Measurements from ENCODE around the gene MXD4.

The MXD4 gene

GRCh38 chr4:2289955-2290333 is 28.0 kb upstream of the MXD4 start:
- no peak for ATAC-seq (ENCODE audit: low read depth)
- TF ChIP-seq CTCF (IDR thresholded peaks at IDR 0.05; ENCODE audit: poor library complexity, severe bottlenecking), result no peak
- Histone ChIP-seq H3K4me3 (ENCODE audit: severe bottlenecking) (no peak overlapping the region), H3K9me3 (ENCODE audit: severe bottlenecking) (no peaks in the 10 kb centered on the region), H3K36me3 (ENCODE audit: low read depth) (no peaks in the 10 kb centered on the region), H3K4me1 (ENCODE audit: insufficient read depth, poor library complexity, severe bottlenecking) (no peaks in the 10 kb centered on the region), H3K27me3 (ENCODE audit: insufficient read depth, poor library complexity, severe bottlenecking) (no peaks in the 10 kb centered on the region), H3K27ac (ENCODE audit: poor library complexity, severe bottlenecking) (no peak overlapping the region)
- no peak for DNase-seq (ENCODE audit: low spot score)

DNA sequence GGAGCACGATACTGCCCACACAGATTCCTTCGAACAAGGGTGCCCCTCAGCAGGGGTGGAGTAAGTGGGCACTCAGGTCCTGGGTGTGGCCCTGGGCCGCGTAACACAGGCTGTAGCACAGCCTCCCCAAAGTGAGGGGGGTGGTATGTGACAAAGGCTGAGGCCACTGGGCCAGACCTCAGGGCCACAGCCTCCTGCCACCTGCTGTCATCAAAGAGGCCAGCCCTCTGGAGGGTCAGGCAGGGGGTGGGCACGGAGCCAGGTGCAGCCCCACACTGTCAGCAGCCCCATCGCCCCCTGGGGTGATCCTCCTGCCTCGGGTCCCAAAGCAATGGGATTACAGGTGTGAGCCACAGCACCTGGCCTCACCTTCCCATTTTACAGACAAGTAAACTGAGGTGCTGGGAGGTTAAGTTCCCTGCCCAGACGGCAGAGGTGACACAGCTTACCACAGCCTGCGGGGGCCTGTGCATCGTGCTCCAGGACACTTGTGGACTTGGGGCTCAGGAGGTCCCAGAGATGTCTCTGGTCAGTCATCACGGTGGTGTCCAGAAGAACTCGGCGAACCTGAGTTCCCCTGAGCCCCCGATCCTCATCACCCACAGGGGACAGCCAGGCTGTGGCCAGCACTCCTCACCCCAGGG is 27.5 kb upstream of the MXD4 start:
- H3K27me3 ChIP-seq (ENCODE audit: insufficient read depth, poor library complexity, severe bottlenecking), result no peaks in the 10 kb centered on the region
- ATAC-seq (ENCODE audit: low read depth) (no peak), DNase-seq (ENCODE audit: low spot score) (no peak)
- H3K4me3 ChIP-seq (ENCODE audit: severe bottlenecking), result no peak overlapping the region
- H3K36me3 ChIP-seq (ENCODE audit: low read depth), result no peaks in the 10 kb centered on the region
- TF ChIP-seq CTCF (IDR thresholded peaks at IDR 0.05; ENCODE audit: poor library complexity, severe bottlenecking), result no peak
- H3K9me3 ChIP-seq (ENCODE audit: severe bottlenecking), result no peaks in the 10 kb centered on the region
- H3K4me1 ChIP-seq (ENCODE audit: insufficient read depth, poor library complexity, severe bottlenecking), result no peaks in the 10 kb centered on the region
- H3K27ac ChIP-seq (ENCODE audit: poor library complexity, severe bottlenecking), result no peak overlapping the region

GRCh38 chr4:2288051-2288541 is 26.2 kb upstream of the MXD4 start:
- no peak for TF ChIP-seq CTCF (IDR thresholded peaks at IDR 0.05; ENCODE audit: poor library complexity, severe bottlenecking)
- ATAC-seq (ENCODE audit: low read depth) (no peak), DNase-seq (ENCODE audit: low spot score) (peak; percentile 49)
- H3K4me3 ChIP-seq (ENCODE audit: severe bottlenecking), result no peak overlapping the region
- H3K27ac ChIP-seq (ENCODE audit: poor library complexity, severe bottlenecking), result no peak overlapping the region
- H3K4me1 ChIP-seq (ENCODE audit: insufficient read depth, poor library complexity, severe bottlenecking), result no peaks in the 10 kb centered on the region
- no peaks in the 10 kb centered on the region for H3K27me3 ChIP-seq (ENCODE audit: insufficient read depth, poor library complexity, severe bottlenecking)
- no peaks in the 10 kb centered on the region for H3K36me3 ChIP-seq (ENCODE audit: low read depth)
- H3K9me3 ChIP-seq (ENCODE audit: severe bottlenecking), result no peaks in the 10 kb centered on the region

GRCh38 chr4:2287594-2287915 is 25.6 kb upstream of the MXD4 start:
- Histone ChIP-seq H3K4me1 (ENCODE audit: insufficient read depth, poor library complexity, severe bottlenecking) (no peaks in the 10 kb centered on the region), H3K27ac (ENCODE audit: poor library complexity, severe bottlenecking) (no peak overlapping the region), H3K9me3 (ENCODE audit: severe bottlenecking) (no peaks in the 10 kb centered on the region), H3K4me3 (ENCODE audit: severe bottlenecking) (no peak overlapping the region), H3K27me3 (ENCODE audit: insufficient read depth, poor library complexity, severe bottlenecking) (no peaks in the 10 kb centered on the region), H3K36me3 (ENCODE audit: low read depth) (no peaks in the 10 kb centered on the region)
- TF ChIP-seq CTCF (IDR thresholded peaks at IDR 0.05; ENCODE audit: poor library complexity, severe bottlenecking), result no peak
- no peak for ATAC-seq (ENCODE audit: low read depth)
- peak; percentile 42 for DNase-seq (ENCODE audit: low spot score)

DNA sequence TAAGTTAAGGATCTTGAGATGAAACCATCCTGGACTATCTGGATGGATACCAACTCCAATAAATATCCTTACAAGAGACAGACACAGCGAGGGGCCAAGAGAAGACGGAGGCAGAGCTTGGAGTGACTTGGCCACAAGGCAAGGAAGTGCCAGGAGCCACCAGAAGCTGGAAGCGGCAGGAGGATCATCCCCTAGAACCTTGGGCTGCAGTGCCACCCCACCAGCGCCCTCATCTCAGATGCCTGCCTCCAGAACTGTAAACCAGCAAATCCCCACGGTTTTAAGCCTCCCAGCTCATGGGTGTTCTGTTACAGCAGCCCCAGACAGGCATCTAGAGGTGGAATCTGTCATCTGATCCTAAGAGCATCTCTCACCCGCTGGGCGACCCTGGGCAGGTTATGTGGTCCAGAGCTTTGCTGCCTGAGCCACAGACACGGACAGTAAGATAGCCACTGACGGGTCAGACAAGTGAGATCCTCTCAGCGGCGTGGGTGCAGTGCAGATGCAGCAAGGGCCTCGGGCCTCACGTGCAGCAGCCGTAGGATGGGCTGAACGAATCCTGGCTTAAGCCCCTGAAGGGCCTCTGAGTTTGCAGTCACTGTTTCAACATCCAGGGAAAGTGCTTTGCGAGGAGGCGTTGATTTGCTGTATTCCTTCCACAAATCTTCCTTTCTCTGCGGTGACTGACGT is 25.1 kb upstream of the MXD4 start:
- ATAC-seq (ENCODE audit: low read depth), result no peak
- Histone ChIP-seq H3K4me1 (ENCODE audit: insufficient read depth, poor library complexity, severe bottlenecking) (no peaks in the 10 kb centered on the region), H3K36me3 (ENCODE audit: low read depth) (no peaks in the 10 kb centered on the region), H3K9me3 (ENCODE audit: severe bottlenecking) (no peaks in the 10 kb centered on the region), H3K27me3 (ENCODE audit: insufficient read depth, poor library complexity, severe bottlenecking) (no peaks in the 10 kb centered on the region), H3K27ac (ENCODE audit: poor library complexity, severe bottlenecking) (no peak overlapping the region), H3K4me3 (ENCODE audit: severe bottlenecking) (no peak overlapping the region)
- no peak for TF ChIP-seq CTCF (IDR thresholded peaks at IDR 0.05; ENCODE audit: poor library complexity, severe bottlenecking)
- peak; percentile 47 for DNase-seq (ENCODE audit: low spot score)
